IPS-15b (cell line): ENCODE results near the gene MPZL2.

Experiments
- H3K27me3 ChIP-seq: one replicate; pipeline ENCODE4 v1.6.1; 2013; ENCODE audit warnings: low read length; ENCODE audit not compliant: control insufficient read depth, insufficient read depth
- H3K36me3 ChIP-seq: one replicate; pipeline ENCODE4 v1.6.1; 2013; ENCODE audit warnings: low read length; ENCODE audit not compliant: control insufficient read depth, insufficient read depth
- H3K4me1 ChIP-seq: one replicate; pipeline ENCODE4 v1.6.1; 2013; ENCODE audit warnings: mild to moderate bottlenecking, low read length; ENCODE audit not compliant: control insufficient read depth, insufficient read depth
- H3K4me3 ChIP-seq: one replicate; pipeline ENCODE4 v1.5.1; 2013; ENCODE audit warnings: low read depth, low read length
- H3K9ac ChIP-seq: one replicate; pipeline ENCODE4 v1.6.1; 2013; ENCODE audit warnings: low read depth, mild to moderate bottlenecking, low read length
- H3K9me3 ChIP-seq: one replicate; pipeline ENCODE4 v1.6.1; 2013; ENCODE audit warnings: mild to moderate bottlenecking, low read length; ENCODE audit not compliant: control insufficient read depth, insufficient read depth

The MPZL2 gene

DNA sequence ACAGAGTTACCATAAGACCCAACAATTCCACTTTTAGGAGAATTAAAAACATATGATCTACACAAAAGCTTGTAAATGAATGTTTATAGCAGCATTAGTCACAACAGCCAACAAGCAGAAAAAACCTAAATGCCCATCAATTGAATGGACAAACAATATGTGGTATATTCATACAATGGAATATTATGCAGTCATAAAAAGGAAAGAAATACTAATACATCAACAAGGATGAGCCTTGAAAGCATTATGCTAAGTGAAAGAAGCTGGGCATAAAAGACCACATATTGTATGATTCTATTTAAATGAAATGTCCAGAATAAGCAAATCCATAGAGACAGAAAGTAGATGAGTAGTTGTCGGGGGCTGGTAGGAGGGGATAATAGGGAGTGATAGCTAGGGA is 5.0 kb downstream of the MPZL2 start:
- Histone ChIP-seq H3K9ac (no peak overlapping the region), H3K4me1 (peaks cover 6% of the 10 kb centered on the region), H3K27me3 (peaks cover 26% of the 10 kb centered on the region), H3K36me3 (no peaks in the 10 kb centered on the region), H3K4me3 (no peak overlapping the region), H3K9me3 (no peaks in the 10 kb centered on the region)

DNA sequence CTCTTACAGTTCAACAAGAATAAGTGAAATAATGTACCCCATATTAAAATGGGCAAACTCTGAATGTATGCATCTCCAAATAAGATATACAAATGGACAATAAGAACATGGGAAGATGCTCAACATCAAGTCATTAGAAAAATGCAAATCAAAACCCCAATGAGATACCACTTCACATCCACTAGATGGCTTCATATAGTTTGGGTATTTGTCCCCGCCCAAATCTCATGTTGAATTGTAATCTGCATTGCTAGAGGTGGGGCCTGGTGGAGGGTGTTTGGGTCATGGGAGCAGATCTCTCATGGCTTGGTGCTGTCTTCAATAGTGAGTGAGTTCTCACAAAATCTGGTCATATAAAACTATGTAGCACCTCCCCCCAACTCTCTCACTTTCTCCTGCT is 5.7 kb downstream of the MPZL2 start:
- Histone ChIP-seq H3K9ac (no peak overlapping the region), H3K4me3 (no peak overlapping the region), H3K9me3 (no peaks in the 10 kb centered on the region), H3K27me3 (peaks cover 21% of the 10 kb centered on the region), H3K36me3 (no peaks in the 10 kb centered on the region), H3K4me1 (peaks cover 3% of the 10 kb centered on the region)

GRCh38 chr11:118252688-118253087 is 11.4 kb downstream of the MPZL2 start:
- Histone ChIP-seq H3K4me3 (peak overlapping the region; percentile 90), H3K9ac (no peak overlapping the region), H3K9me3 (no peaks in the 10 kb centered on the region), H3K4me1 (no peaks in the 10 kb centered on the region), H3K27me3 (no peaks in the 10 kb centered on the region), H3K36me3 (no peaks in the 10 kb centered on the region)

DNA sequence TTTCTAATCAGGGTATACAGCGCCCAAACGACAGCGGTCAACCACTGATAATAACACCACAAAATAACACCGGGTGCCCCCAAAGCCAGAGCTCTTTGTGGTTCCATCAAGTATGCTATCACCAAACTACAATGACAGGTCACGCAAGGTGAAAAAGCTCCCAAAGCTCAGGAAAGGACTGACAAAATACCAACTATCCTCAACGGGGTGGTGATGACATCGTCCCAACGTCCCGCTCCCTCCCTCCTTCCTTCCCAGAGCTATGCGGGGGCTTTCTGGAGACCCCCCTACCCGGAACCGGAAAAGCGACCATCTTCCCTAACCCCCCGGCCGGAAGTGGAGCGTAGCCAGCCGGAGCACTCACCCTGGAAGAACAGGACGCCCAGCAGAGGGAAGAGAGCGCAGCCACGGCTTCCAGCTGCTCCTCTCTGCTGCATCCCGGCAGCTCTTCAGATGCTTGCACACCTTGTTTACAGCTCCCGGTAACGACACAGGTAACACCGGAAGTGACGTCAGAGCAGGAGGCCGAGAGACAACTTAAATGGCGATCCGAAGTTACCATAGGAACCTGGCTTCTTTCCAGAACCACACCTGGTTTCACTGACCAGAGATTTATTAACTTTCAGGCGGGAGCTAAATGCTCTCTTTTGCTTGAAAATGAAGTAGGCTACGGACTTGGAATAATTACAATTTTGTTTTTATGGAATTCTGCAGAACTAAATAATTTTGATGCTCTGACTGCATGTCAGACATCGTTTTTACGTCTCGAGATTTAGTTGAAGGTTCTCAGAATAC is 12.0 kb downstream of the MPZL2 start, which contains the start of gene MPZL3:
TSS of gene MPZL3 (minus strand) at position 508 of the 795 bp plus-strand sequence. CDS start at position 437, 71 bp downstream.
- Histone ChIP-seq H3K36me3 (no peaks in the 10 kb centered on the region), H3K4me3 (peak within 1 kb of the TSS; percentile 90), H3K9ac (peak within 1 kb of the TSS; percentile 99), H3K9me3 (no peaks in the 10 kb centered on the region), H3K27me3 (no peaks in the 10 kb centered on the region), H3K4me1 (no peaks in the 10 kb centered on the region)

- H3K4me1 ChIP-seq, result no peaks in the 10 kb centered on the region
- H3K36me3 ChIP-seq, result no peaks in the 10 kb centered on the region
- no peak overlapping the region for H3K9ac ChIP-seq
- H3K9me3 ChIP-seq, result no peaks in the 10 kb centered on the region
- H3K27me3 ChIP-seq, result peaks cover 2% of the 10 kb centered on the region
- H3K4me3 ChIP-seq, result no peak overlapping the region
These were observed 17.1 kb downstream of the MPZL2 start for GRCh38 chr11:118247041-118247440.

DNA sequence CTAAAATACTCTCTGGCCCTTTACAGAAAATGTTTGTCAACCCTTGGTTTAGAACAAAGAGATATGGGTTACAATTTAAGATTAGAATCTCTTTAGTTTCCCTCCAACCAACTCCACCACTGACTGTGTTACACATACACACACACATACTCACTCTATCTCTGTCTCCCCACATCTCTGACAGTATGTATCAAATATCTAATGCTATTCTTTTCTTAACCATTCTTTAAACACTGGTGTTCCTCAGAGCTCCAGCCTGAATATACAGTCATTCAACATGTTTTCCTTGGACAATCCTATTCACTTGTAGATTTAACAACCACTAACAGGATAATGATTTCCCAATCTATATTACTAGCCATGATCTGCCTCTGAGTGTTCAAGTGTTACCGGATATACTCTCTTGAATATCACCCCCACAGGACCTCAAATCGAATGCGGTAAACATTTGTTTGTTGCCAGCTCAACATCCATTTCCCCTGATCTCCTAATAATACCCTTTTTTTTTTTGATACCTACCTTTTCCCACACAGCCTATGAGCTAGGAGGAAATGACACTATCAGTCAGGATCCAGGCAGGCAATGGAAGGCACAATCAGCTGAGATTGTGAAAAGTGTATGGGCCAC is 18.0 kb downstream of the MPZL2 start:
- Histone ChIP-seq H3K4me3 (no peak overlapping the region), H3K9ac (no peak overlapping the region), H3K4me1 (no peaks in the 10 kb centered on the region)

DNA sequence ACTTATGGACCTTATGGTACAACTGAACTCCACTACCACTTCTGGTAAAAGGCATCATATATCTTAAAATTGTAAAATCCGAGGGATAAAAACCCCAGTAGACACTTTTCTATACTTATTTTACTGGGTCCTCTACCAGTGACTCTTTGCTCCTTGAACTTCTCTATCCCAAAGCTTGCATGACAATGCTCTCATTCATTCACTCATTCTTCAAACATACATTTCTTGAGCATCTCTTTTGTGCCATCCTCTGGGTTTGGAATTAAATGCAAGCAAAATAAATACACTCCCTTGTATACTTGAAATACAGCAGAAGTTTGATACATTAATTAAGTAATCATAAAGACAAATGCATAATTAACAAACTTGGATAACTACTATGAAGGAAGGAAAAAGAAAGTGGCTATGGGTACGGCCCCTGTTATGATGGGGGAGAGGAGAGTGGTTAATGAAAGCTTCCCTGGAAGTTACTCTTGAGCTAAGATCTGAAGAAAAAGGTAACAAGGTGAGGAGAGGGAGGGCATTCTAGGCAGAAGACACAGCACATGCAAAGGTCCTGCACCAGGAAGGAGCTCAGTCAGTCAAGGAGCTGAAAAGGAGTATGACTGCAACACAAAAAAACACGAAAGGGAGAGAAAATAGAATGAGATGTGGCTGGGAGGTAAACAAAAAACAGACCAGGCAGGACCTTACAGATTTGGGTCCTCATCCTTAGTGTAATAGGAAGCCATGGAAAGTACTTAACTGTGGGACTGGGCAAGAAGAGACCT is 19.9 kb downstream of the MPZL2 start:
- Histone ChIP-seq H3K4me1 (no peaks in the 10 kb centered on the region), H3K9ac (no peak overlapping the region), H3K9me3 (no peaks in the 10 kb centered on the region), H3K36me3 (no peaks in the 10 kb centered on the region), H3K27me3 (peaks cover 2% of the 10 kb centered on the region), H3K4me3 (no peak overlapping the region)

More for the DNA sequence above, 18.0 kb downstream of the MPZL2 start:
- Histone ChIP-seq H3K36me3 (no peaks in the 10 kb centered on the region), H3K27me3 (peaks cover 2% of the 10 kb centered on the region), H3K9me3 (no peaks in the 10 kb centered on the region)

DNA sequence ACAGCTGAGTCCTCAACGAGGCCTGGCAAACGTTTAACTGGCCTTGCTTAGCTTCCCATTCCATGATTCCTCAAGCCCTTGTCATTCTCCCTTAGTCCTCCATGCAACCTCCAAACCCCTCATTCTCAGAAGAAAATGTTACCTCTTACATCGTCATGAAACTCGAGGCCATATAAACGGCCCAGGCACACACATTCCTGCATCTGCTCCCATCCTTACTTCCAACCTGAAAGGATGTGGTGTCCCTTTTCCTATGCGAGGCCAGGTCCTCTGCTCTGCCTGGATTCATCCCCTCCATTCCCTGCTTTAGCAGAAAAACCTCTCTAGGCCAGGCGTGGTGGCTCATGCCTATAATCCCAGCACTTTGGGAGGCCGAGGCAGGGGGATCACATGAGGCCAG is 20.9 kb downstream of the MPZL2 start:
- Histone ChIP-seq H3K4me1 (no peaks in the 10 kb centered on the region), H3K4me3 (no peak overlapping the region), H3K36me3 (no peaks in the 10 kb centered on the region), H3K9ac (no peak overlapping the region), H3K9me3 (no peaks in the 10 kb centered on the region), H3K27me3 (peaks cover 2% of the 10 kb centered on the region)

DNA sequence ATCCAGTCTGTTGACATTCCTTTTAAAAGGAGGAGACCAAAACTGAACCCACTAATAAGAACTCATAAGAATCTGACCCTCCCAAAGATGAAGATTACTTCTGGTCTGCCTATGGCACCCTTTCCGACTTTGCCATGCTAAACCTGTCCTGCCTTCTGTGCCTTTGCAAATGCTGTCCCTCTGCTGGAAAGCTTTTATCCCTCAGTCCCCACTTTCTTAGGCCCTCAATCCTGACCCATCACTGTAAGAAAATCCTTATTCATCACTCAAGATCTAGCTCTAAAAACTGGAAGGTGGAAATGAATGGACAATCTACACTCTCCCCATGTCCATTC is 22.4 kb downstream of the MPZL2 start:
- no peaks in the 10 kb centered on the region for H3K9me3 ChIP-seq
- H3K4me1 ChIP-seq, result no peaks in the 10 kb centered on the region
- H3K4me3 ChIP-seq, result no peak overlapping the region
- peaks cover 2% of the 10 kb centered on the region for H3K27me3 ChIP-seq
- H3K36me3 ChIP-seq, result no peaks in the 10 kb centered on the region
- H3K9ac ChIP-seq, result no peak overlapping the region

DNA sequence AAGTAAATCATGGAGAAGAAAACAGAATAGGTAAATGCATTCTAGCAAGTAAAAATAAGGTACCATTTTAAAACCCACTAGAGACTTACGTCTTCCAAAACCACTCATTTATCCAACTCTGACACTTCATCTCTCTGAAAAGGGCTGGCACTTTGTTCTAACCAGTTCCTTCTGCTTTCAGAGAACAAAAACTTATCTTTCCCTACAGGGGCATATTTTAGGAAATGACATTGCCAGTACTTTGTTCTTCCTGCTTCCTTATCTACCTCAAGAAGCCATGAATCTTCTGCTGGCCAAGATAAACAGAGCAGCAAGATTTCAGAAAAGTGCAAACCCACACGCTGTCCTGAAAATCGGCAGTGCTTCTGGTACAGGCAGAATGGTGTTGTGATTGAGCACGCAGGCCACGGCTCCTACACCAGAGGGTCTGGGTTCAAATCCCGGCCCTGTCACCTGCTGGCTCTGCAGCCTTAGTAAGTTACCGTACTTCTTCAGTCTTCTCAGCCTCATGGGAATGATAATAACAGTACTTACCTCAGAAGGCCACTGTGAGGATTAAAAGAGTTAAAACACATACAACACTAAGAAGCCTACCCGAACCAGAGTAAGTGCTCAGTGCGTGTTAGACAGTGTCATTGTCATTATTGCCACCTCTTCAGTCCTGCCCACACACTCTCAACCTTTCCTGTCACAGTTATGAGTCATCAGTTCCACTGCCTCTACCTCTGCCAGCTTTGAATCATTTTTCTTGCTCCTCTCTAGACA is 22.9 kb downstream of the MPZL2 start:
- no peak overlapping the region for H3K9ac ChIP-seq
- no peaks in the 10 kb centered on the region for H3K9me3 ChIP-seq
- no peak overlapping the region for H3K4me3 ChIP-seq
- no peaks in the 10 kb centered on the region for H3K4me1 ChIP-seq
- H3K36me3 ChIP-seq, result no peaks in the 10 kb centered on the region
- peaks cover 2% of the 10 kb centered on the region for H3K27me3 ChIP-seq

- Histone ChIP-seq H3K4me1 (no peaks in the 10 kb centered on the region), H3K4me3 (no peak overlapping the region)
These were observed 24.4 kb downstream of the MPZL2 start for GRCh38 chr11:118239509-118240205.

More at GRCh38 chr11:118239509-118240205, 24.4 kb downstream of the MPZL2 start:
- H3K9ac ChIP-seq, result no peak overlapping the region
- no peaks in the 10 kb centered on the region for H3K9me3 ChIP-seq
- no peaks in the 10 kb centered on the region for H3K27me3 ChIP-seq
- H3K36me3 ChIP-seq, result no peaks in the 10 kb centered on the region
